Femur (tissue), 1 donor: ENCODE results near the gene AMPH.
A peak's percentile ranks its signal among the peaks of the same experiment; 100 is the strongest.

Source experiments
- DNase-seq: peaks from one replicate; pipeline ENCODE4 v3.0.0-alpha.2; 2017

Gene AMPH

DNA sequence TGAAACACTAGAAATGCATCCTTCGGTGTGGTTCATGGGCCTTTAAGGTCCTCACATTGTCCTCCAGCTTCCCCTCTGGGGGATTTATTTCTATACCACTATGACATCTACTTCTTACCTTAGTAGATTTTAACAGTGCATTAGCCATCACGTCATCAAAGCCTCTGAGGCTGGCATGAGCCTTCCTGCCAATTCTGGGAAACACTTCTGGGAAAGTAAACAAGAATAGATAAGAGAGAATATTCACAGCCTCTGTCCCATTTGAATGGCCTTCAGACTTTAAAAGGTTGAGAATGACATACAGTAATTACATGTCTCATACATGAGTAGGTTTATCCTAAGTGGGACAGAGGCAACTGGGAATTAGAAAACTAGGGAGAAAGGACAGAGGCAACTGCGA lies 89.7 kb downstream of the AMPH start:
- DNase-seq = no peak

DNA sequence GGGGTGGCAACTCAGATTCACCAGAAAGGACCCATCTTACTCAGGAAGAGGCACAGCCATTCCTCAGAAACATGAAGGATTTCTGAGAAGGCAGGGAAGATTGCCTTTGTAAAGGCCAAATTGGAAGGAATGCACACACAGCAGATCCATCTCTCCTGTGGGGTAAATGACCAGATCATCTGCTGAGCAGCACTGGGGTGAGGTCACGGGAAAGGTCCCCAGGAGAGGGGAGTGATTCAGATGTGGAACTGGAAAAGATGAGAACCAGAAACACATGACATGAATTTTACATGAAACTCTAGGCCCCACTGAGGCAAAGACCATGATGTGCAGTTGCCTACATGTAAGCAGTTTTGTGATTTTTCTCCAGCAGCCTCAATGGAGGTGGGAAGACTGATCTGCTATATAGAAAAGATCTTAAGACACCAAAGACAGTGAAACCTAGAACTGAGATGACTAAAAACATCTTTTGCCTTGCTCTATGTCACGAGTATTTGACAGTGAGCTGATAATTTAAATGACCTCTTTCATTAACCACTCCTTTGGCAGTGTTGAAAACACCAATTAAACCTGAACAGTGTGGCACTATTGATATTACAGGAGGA lies 91.6 kb downstream of the AMPH start:
- DNase-seq = no peak

- no peak for DNase-seq
Observed at GRCh38 chr7:38535073-38535472, 96.1 kb downstream of the AMPH start.

DNA sequence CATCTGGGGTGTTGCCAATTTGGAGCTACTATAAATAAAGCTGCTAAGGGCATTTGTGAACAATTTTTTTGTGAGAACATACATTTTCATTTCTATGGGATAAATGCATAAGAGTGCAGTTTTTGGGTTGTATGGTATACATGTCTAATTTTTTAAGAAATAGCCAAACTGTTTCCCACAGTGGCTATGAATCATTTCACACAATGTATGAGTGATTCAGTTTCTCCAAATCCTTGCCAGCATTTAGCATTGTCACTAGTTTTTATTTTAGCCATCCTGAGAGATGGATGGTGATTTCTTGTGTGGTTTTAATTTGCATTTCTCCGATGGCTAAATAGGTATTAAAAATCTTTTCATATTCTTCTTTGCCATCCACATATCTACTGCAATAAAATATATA lies 105.3 kb downstream of the AMPH start:
- DNase-seq = no peak

GRCh38 chr7:38524786-38525185 lies 106.4 kb downstream of the AMPH start:
- no peak for DNase-seq

DNA sequence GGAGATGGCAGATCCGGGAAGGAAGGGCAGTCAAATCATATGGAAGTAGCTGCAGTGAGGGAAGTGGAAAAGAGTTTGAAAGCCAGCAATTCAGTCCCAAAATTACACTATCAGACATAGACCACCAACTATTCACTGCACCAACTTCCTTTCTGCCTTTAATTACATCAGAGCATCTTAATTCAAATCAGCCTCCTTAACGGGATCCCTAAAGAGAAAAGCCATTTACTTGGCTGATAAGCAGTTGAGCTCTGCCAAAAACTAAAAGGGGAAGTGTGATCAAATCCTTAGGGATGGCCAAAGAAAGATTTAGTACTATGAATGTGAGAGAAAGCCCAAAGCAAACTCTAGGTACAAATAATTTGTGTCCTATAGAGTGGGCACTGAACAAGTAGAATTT lies 110.4 kb downstream of the AMPH start:
- DNase-seq = no peak

DNA sequence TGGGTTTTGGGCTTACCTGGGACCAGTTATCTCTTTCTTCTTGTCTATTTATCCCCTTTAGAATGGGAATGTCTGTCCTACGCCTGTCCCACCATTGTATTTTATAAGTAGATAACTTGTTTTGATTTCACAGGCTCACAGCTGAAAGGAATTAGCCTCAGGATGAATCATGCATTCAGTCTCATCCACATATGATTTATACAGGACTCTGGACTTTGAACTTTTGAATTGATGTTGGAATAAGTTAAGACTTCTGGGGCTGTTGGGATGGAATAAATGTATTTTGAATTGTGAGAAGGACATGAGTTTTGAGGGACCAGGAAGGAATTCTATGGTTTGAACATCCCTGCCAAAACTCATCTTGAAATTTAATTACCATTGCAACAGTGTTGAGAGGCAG lies 112.6 kb downstream of the AMPH start:
- DNase-seq = no peak

DNA sequence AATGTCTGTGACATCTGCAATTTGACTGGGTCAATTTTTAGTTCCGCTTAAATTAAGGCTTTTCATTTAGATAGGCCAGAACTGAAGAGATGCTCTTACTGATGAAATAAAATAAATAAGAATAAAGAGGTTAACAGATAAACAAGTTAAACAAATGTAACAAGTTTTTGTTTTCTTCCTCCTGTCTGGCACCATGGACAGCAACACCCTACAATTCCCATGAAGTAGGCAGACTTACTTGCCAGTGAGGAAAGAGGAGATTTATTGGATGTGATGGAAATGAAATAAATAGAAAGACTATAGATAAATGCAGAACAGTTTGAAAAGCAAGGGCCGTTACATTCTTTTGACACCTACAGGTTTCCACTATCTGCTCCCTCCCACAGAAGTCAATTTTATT lies 118.5 kb downstream of the AMPH start:
- no peak for DNase-seq

GRCh38 chr7:38512291-38512690 lies 118.9 kb downstream of the AMPH start:
- DNase-seq = no peak

GRCh38 chr7:38507384-38507783 lies 123.8 kb downstream of the AMPH start:
- DNase-seq = no peak

GRCh38 chr7:38506756-38507155 lies 124.4 kb downstream of the AMPH start:
- DNase-seq = no peak

DNA sequence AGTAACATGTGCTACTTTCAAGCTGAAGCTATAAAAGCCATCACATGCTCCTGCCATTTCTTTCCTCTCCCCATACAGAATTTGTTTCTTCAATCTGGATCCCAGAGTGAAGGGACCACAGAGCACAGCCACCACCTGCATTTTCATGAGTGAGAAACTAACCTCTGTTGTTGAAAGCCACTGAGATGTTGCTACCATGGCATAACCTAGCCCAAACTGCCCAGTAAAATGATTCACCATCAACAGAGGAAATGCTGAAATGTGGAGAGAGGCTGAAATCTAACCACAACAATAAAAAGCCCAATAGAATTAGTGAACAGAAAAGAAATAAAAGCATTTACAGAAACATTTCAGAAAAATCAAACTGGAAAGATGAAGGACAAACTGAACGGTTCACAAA lies 125.2 kb downstream of the AMPH start:
- DNase-seq = no peak

- no peak for DNase-seq
Observed at GRCh38 chr7:38504684-38505083, 126.5 kb downstream of the AMPH start.

GRCh38 chr7:38502848-38503247 lies 128.3 kb downstream of the AMPH start:
- no peak for DNase-seq

- DNase-seq = no peak
Observed at GRCh38 chr7:38502289-38502688, 128.9 kb downstream of the AMPH start.

GRCh38 chr7:38492010-38492409 lies 139.2 kb downstream of the AMPH start:
- DNase-seq = no peak

- DNase-seq = no peak
Observed at GRCh38 chr7:38482521-38482920, 148.7 kb downstream of the AMPH start.

GRCh38 chr7:38481401-38481800 lies 149.8 kb downstream of the AMPH start:
- DNase-seq = peak; percentile 41

- DNase-seq = no peak
Observed at GRCh38 chr7:38478404-38478803, 152.8 kb downstream of the AMPH start.

DNA sequence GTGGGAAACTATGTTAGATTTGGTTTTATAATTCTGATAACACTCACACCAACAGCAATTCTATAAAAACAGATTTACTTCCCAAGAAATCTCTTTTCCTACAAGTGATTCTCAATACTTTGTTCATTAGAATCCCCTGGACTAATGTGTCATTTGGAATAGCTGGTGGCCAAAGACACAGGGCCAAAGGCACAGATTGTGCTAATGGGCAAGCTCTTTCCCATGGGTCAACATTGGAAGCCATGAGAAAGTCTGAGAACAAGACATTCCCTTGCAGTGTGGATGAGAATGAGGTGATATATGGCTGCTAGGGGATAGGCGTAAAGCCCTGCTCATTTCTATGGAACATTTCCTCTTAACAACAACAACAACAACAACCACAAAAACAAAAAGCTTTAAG lies 153.8 kb downstream of the AMPH start:
- DNase-seq = no peak

GRCh38 chr7:38476764-38477163 lies 154.4 kb downstream of the AMPH start:
- DNase-seq = no peak

DNA sequence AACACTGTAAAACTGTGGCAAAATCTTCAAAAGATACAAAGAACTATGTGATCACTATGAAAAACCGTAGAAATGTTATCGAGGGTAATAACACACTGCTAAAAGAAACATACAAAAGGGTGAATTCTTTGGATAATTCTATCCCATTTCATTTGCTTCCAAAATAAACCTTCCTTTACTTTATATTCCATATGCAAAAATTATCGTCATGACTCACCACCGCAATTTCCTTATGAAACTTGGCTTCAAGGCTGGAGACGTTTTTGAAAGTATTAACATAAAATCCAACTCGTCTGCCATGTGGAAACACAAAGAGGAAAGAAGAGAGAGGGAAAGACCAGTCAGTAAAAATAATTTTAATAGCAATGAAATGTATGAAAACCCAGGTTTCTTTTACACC lies 165.2 kb downstream of the AMPH start:
- no peak for DNase-seq

DNA sequence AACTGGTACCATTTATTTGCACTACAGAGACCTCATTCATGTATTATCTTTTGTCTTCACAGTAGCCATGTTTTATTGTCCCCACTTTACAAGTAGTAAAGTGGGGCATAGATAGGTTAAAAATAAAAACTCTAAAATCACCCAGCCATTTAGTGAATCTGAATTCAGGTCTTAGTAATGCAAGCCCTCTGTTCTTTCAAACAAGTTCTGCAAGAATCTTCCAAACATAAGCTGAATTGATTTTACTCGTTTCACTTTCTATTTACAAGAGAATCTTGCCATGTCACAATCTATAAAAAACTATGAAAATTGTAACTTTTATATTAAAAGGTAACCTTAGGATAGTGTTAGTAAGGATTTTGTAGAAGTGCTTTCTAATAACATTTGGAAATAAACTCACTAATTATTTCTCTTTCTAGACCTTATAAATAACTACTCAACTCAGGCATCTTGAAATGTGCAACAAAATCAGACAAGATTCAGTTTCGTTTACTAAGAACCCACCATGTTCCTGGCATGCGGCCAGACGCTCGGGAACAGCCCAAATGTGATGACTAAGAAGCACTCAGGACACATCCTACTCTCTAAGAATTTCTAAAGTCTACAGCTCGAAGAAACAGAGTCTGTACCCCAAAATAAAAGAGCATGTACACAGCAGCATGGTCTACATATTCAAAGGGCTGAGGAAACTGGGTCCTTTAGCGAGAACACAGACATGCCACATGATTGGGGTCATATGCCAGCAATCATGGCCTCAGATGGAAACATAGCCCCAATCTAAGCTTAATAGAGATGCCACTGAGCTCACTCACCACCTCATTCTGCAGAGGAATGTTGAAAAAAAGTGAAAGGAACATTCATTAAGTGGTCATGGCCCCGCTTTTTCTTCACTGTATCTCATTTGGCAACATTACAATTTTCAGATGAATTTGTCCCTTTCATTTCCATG lies 167.6 kb downstream of the AMPH start:
- no peak for DNase-seq

GRCh38 chr7:38462819-38463218 lies 168.4 kb downstream of the AMPH start:
- no peak for DNase-seq

DNA sequence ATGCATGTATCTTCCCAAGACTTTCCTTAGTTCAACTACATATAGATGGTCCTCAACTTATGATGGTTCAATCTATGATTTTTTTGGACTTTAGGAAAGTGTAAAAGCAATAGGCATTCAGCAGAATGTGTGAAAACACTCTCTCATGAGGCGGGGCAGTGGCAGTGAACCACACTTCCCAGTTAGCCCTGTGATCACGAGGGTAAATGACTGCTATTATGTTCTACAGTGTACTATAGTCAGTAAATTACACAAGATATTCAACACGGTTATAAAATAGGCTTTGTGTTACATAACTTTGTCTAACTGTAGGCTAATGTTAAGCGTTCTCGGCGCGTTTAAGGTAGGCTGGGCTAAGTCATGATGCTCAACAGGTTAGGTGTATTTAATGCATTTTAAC lies 169.3 kb downstream of the AMPH start:
- no peak for DNase-seq
